H1 (cell line): ENCODE measurements around the gene XAGE3. TPM values are rescaled to one million over a fixed set of nuclear protein-coding genes. Genes with fewer than 3 reads are reported as not detected.

Source experiments
- CTCF ChIA-PET: fragments of 300-600 bp; sonication (Branson Sonifier 250); formaldehyde crosslinking; loops from one replicate; lab custom pipeline; 2021; ENCODE audit not compliant: partially characterized antibody; lab: Charles Lee
- POLR2A ChIA-PET: fragments of 300-600 bp; sonication (Branson Sonifier 250); formaldehyde crosslinking; loops from one replicate; lab custom pipeline; 2021; ENCODE audit warnings: inconsistent platforms; ENCODE audit not compliant: partially characterized antibody; lab: Charles Lee
- DNase-seq, 2 experiments: peaks; one replicate each; pipeline versions ENCODE4 v3.0.0 to v3.0.0-alpha.2; 2010 to 2022; ENCODE audit warnings: low spot score in 2 of 2, low read depth in 1 of 2, mixed read lengths in 1 of 2
- FAIRE-seq: peaks from 2 replicates; lab custom pipeline; 2011; peaks lifted over from hg19 to GRCh38; lab: Jason Lieb, UNC
- H2AFZ ChIP-seq: 2 replicates; pipeline ENCODE4 v1.8.1; 2012; ENCODE audit warnings: low read length, inconsistent platforms
- H2AK5ac ChIP-seq: 2 replicates; pipeline ENCODE4 v1.6.1; 2013; ENCODE audit warnings: low read depth, low read length
- H2BK120ac ChIP-seq: replicated peaks from 2 replicates; pipeline ENCODE3; 2013; ENCODE audit warnings: low read depth, low read length, inconsistent platforms
- H2BK12ac ChIP-seq: 2 replicates; pipeline ENCODE4 v1.6.1; 2013; ENCODE audit warnings: low read depth, low read length
- H2BK15ac ChIP-seq: 2 replicates; pipeline ENCODE4 v1.6.1; 2013; ENCODE audit warnings: low read length
- H2BK20ac ChIP-seq: 2 replicates; pipeline ENCODE4 v1.6.1; 2013; ENCODE audit warnings: low read length
- H2BK5ac ChIP-seq: 2 replicates; pipeline ENCODE4 v1.6.1; 2013; ENCODE audit warnings: low read depth, low read length
- H3K14ac ChIP-seq: 2 replicates; pipeline ENCODE4 v1.6.1; 2013; ENCODE audit warnings: inconsistent platforms; ENCODE audit not compliant: insufficient read length
- H3K18ac ChIP-seq: 2 replicates; pipeline ENCODE4 v1.6.1; 2013; ENCODE audit warnings: low read length; ENCODE audit errors: extremely low read depth
- H3K23ac ChIP-seq: 2 replicates; pipeline ENCODE4 v1.6.1; 2013; ENCODE audit warnings: inconsistent platforms; ENCODE audit not compliant: insufficient read length
- H3K23me2 ChIP-seq: 2 replicates; pipeline ENCODE4 v1.6.1; 2013; ENCODE audit warnings: low read depth, low read length
- H3K27ac ChIP-seq: 2 replicates; pipeline ENCODE4 v1.6.1; 2011; ENCODE audit warnings: low read depth, low read length, inconsistent platforms
- H3K27me3 ChIP-seq, 4 experiments: replicated peaks in 1 of 4; 1 replicate in 1 of 4; 2 replicates in 3 of 4; pipeline versions ENCODE4 v1.6.1 to v1.8.1; 2011 to 2013; ENCODE audit warnings: low read length in 3 of 4, mild to moderate bottlenecking in 3 of 4, inconsistent platforms in 2 of 4, mixed read lengths in 2 of 4, moderate library complexity in 1 of 4; ENCODE audit not compliant: control insufficient read depth in 3 of 4, insufficient read depth in 3 of 4; ENCODE audit errors: extremely low read depth in 1 of 4
- H3K36me3 ChIP-seq, 4 experiments: 2 replicates each; pipeline versions ENCODE4 v1.6.1 to v1.8.1; 2011 to 2013; ENCODE audit warnings: mild to moderate bottlenecking in 4 of 4, low read length in 3 of 4, moderate library complexity in 2 of 4, control low read depth in 1 of 4, inconsistent platforms in 1 of 4; ENCODE audit not compliant: insufficient read depth in 4 of 4, control insufficient read depth in 2 of 4
- H3K4ac ChIP-seq: replicated peaks from 2 replicates; pipeline ENCODE3; 2013; ENCODE audit warnings: low read length, low read depth, mixed read lengths, inconsistent platforms; ENCODE audit not compliant: insufficient read length
- H3K4me1 ChIP-seq, 4 experiments: replicated peaks in 1 of 4; 1 replicate in 1 of 4; 2 replicates in 3 of 4; pipeline versions ENCODE4 v1.6.1 to v1.8.1; 2011 to 2013; ENCODE audit warnings: low read length in 3 of 4, inconsistent platforms in 2 of 4, mixed read lengths in 1 of 4; ENCODE audit not compliant: insufficient read depth in 4 of 4, control insufficient read depth in 3 of 4
- H3K4me2 ChIP-seq, 2 experiments: 2 replicates each; pipeline versions ENCODE4 v1.6.1 to v1.8.1; 2011 to 2013; ENCODE audit warnings: low read depth in 2 of 2, low read length in 2 of 2, control low read depth in 1 of 2, inconsistent platforms in 1 of 2, mild to moderate bottlenecking in 1 of 2; ENCODE audit not compliant: insufficient read depth in 1 of 2
- H3K4me3 ChIP-seq, 4 experiments: fragments of 200-600, 300-600 bp in 1 of 4; sonication (generic), shearing (Covaris generic), sonication (Bioruptor Twin) in 1 of 4; 2 replicates each; pipeline versions ENCODE4 v1.5.1 to v1.8.1; 2011 to 2016; ENCODE audit warnings: low read length in 4 of 4, low read depth in 3 of 4, control low read depth in 2 of 4, inconsistent platforms in 2 of 4, mild to moderate bottlenecking in 2 of 4, mixed read lengths in 1 of 4, moderate library complexity in 1 of 4; ENCODE audit not compliant: insufficient read depth in 2 of 4; ENCODE audit errors: extremely low read depth in 1 of 4
- H3K56ac ChIP-seq: replicated peaks from 2 replicates; pipeline ENCODE3; 2013; ENCODE audit warnings: low read depth, mild to moderate bottlenecking, mixed read lengths, low read length, inconsistent platforms; ENCODE audit not compliant: insufficient read length
- H3K79me1 ChIP-seq: 2 replicates; pipeline ENCODE4 v1.6.1; 2013; ENCODE audit warnings: low read depth, low read length, control low read depth
- H3K79me2 ChIP-seq, 2 experiments: 2 replicates each; pipeline versions ENCODE4 v1.6.1 to v1.8.1; 2012 to 2013; ENCODE audit warnings: low read length in 2 of 2, mild to moderate bottlenecking in 2 of 2, inconsistent platforms in 1 of 2; ENCODE audit not compliant: insufficient read depth in 2 of 2, control insufficient read depth in 1 of 2
- H3K9ac ChIP-seq, 4 experiments: replicated peaks in 1 of 4; 1 replicate in 1 of 4; 2 replicates in 3 of 4; pipeline versions ENCODE4 v1.6.1 to v1.8.1; 2011 to 2013; ENCODE audit warnings: low read depth in 3 of 4, low read length in 3 of 4, control low read depth in 2 of 4, mild to moderate bottlenecking in 2 of 4, moderate library complexity in 2 of 4, inconsistent platforms in 1 of 4; ENCODE audit errors: extremely low read depth in 1 of 4
- H3K9me3 ChIP-seq, 2 experiments: 2 replicates each; pipeline versions ENCODE4 v1.6.1 to v1.8.1; 2012 to 2013; ENCODE audit warnings: mild to moderate bottlenecking in 2 of 2, moderate library complexity in 2 of 2, control low read depth in 1 of 2, inconsistent platforms in 1 of 2, low read depth in 1 of 2, low read length in 1 of 2, mixed read lengths in 1 of 2; ENCODE audit not compliant: insufficient read depth in 2 of 2
- H4K20me1 ChIP-seq, 2 experiments: replicated peaks in 1 of 2; 2 replicates each; pipeline versions ENCODE3 to v1.8.1; 2011 to 2013; ENCODE audit warnings: inconsistent platforms in 2 of 2, low read length in 2 of 2, mild to moderate bottlenecking in 1 of 2; ENCODE audit not compliant: insufficient read depth in 2 of 2, control insufficient read depth in 1 of 2
- H4K5ac ChIP-seq: 2 replicates; pipeline ENCODE4 v1.6.1; 2013; ENCODE audit warnings: low read length, low read depth, mixed read lengths, inconsistent platforms; ENCODE audit not compliant: insufficient read length
- H4K8ac ChIP-seq: 2 replicates; pipeline ENCODE4 v1.8.0; 2013; ENCODE audit warnings: mild to moderate bottlenecking, moderate library complexity, low read length, inconsistent platforms; ENCODE audit not compliant: insufficient read depth; ENCODE audit errors: extremely low read depth
- H4K91ac ChIP-seq: replicated peaks from 2 replicates; pipeline ENCODE3; 2013; ENCODE audit warnings: low read length, mixed read lengths, inconsistent platforms; ENCODE audit not compliant: insufficient read length
- BCL11A ChIP-seq, 2 experiments: IDR thresholded peaks; one replicate each; pipeline ENCODE4 v1.6.1; 2011; ENCODE audit warnings: low read depth in 2 of 2, low read length in 2 of 2, mild to moderate bottlenecking in 2 of 2
- EP300 ChIP-seq, 2 experiments: IDR thresholded peaks; 1 replicate in 1 of 2; 2 replicates in 1 of 2; pipeline ENCODE4 v1.6.1; 2011 to 2012; ENCODE audit warnings: low read depth in 2 of 2, low read length in 2 of 2, mild to moderate bottlenecking in 2 of 2, borderline replicate concordance in 1 of 2, inconsistent platforms in 1 of 2, moderate library complexity in 1 of 2
- GTF2F1 ChIP-seq: IDR thresholded peaks from 2 replicates; pipeline ENCODE4 v1.6.1; 2012; ENCODE audit warnings: low read depth, low read length, improper control_type of control experiment, borderline replicate concordance
- HDAC2 ChIP-seq, 2 experiments: fragments of 300-600 bp in 1 of 2; sonication (generic) in 1 of 2; IDR thresholded peaks; 2 replicates each; pipeline ENCODE4 v1.6.1; 2011 to 2012; ENCODE audit warnings: low read depth in 2 of 2, low read length in 2 of 2, mild to moderate bottlenecking in 2 of 2, moderate library complexity in 2 of 2, borderline replicate concordance in 1 of 2, inconsistent platforms in 1 of 2
- JUN ChIP-seq: IDR thresholded peaks from 2 replicates; pipeline ENCODE4 v1.6.1; 2011; ENCODE audit warnings: low read depth, mild to moderate bottlenecking, improper control_type of control experiment, low read length
- MAFK ChIP-seq: IDR thresholded peaks from 2 replicates; pipeline ENCODE4 v1.6.1; 2012; ENCODE audit warnings: low read depth, mild to moderate bottlenecking, improper control_type of control experiment, low read length
- POLR2A ChIP-seq, 2 experiments: IDR thresholded peaks; 1 replicate in 1 of 2; 2 replicates in 1 of 2; pipeline ENCODE4 v1.6.1; 2011; ENCODE audit warnings: low read depth in 2 of 2, low read length in 2 of 2, mild to moderate bottlenecking in 2 of 2; ENCODE audit errors: control extremely low read depth in 1 of 2
- RBBP5 ChIP-seq: IDR thresholded peaks from 2 replicates; pipeline ENCODE4 v1.7.1; 2012; ENCODE audit warnings: low read depth, mild to moderate bottlenecking, inconsistent platforms, low read length, moderate library complexity, borderline replicate concordance
- RNF2 ChIP-seq: fragments of 200-900, 300-1000 bp; sonication (generic); IDR thresholded peaks from 2 replicates; pipeline ENCODE4 v1.7.1; 2016; ENCODE audit warnings: borderline replicate concordance, low read depth, mild to moderate bottlenecking, antibody characterized with exemption, low read length; ENCODE audit not compliant: poor library complexity, severe bottlenecking; ENCODE audit errors: missing control alignments
- RXRA ChIP-seq: IDR thresholded peaks from 2 replicates; pipeline ENCODE4 v1.6.1; 2011; ENCODE audit warnings: low read depth, mild to moderate bottlenecking, low read length, moderate library complexity; ENCODE audit not compliant: insufficient read depth
- WGBS, 2 experiments: shearing (Covaris generic) in 1 of 2; methylation state at CpG; one replicate each; pipeline versions ENCODE4 v1.1.6 to v1.1.7; 2013 to 2015; ENCODE audit warnings: low lambda C conversion rate in 2 of 2, mixed read lengths in 2 of 2, inconsistent platforms in 1 of 2, low coverage in 1 of 2, missing lambda C conversion rate in 1 of 2; ENCODE audit not compliant: insufficient replicate concordance in 2 of 2, insufficient coverage in 1 of 2, insufficient read length in 1 of 2; ENCODE audit errors: extremely low coverage in 1 of 2, missing lambda C conversion rate in 1 of 2; 5-methylcytosine and 5-hydroxymethylcytosine counted together
- polyA plus RNA-seq, 7 experiments: library from polyadenylated mRNA; depleted of rRNA in 3 of 7; stranded (reverse) in 5 of 7; unstranded in 2 of 7; fragments of >200 nt in 5 of 7; fragments of 200-250 nt in 2 of 7; gene quantifications; 1 replicate in 5 of 7; 2 replicates in 1 of 7; 4 replicates in 1 of 7; pipeline versions ENCODE4 v1.2.1 to v1.2.3, GENCODE V29; 2011 to 2013; ENCODE audit warnings: missing spikeins in 2 of 7, mixed read lengths in 2 of 7
- total RNA-seq: library from RNA; stranded (reverse); fragmentation: NEBNext Ultra II Directional; extraction: Animal tissue kit (Norgen Biotek cat#: 25700); gene quantifications from 2 replicates; pipeline ENCODE4 v1.2.1, GENCODE V29; 2021
- TF ChIP-seq, protein P1 (sequence below), 3 experiments: IDR thresholded peaks; 1 replicate in 2 of 3; 2 replicates in 1 of 3; pipeline versions ENCODE4 v1.5.1 to v1.6.1; 2011; ENCODE audit warnings: low read length in 3 of 3, mild to moderate bottlenecking in 3 of 3, inconsistent platforms in 2 of 3, low read depth in 1 of 3, moderate library complexity in 1 of 3; ENCODE audit not compliant: insufficient read depth in 1 of 3; ENCODE audit errors: control extremely low read depth in 1 of 3

XAGE3 gene
- total and polyA plus RNA-seq, 2 of the 8 experiments (the other 6 are each of a cell fraction or from before 2014, with no cell fraction given), result not detected

DNA sequence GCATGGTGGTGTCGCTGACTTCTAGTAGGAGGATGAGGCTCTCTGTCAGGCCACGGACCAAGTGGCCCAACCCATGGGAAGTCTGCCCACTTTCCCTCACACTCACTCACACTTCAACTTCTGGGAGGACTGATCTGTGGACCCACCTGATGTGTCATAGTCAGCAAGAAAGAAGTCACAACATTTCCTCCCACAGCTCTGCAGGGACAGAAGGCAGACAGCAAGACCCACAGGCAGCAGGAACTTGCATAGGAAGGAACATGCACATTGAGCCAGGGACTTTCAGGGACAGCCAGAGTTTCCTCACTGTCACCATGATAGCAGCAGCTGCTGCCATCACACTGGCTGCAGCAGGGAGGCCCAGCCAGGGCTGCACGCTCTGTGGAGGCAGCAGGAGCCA, 37.3 kb downstream of the XAGE3 start:
- no peak overlapping the region for H4K91ac ChIP-seq
- 46% methylated on average over 2 of the region's 3 CpGs; no CpG with 5 or more reads in 1 of the 2 experiments for WGBS, 2 experiments
- no peak for FAIRE-seq
- TF ChIP-seq POLR2A (IDR thresholded peaks at IDR 0.05; ENCODE audit: control extremely low read depth in 1 of 2, low read depth in 2 of 2, low read length in 2 of 2), result no peak
- TF ChIP-seq RNF2, result no peak
- no peak for TF ChIP-seq JUN
- no peak for TF ChIP-seq RBBP5
- no peak for TF ChIP-seq MAFK
- TF ChIP-seq, protein P1, sequence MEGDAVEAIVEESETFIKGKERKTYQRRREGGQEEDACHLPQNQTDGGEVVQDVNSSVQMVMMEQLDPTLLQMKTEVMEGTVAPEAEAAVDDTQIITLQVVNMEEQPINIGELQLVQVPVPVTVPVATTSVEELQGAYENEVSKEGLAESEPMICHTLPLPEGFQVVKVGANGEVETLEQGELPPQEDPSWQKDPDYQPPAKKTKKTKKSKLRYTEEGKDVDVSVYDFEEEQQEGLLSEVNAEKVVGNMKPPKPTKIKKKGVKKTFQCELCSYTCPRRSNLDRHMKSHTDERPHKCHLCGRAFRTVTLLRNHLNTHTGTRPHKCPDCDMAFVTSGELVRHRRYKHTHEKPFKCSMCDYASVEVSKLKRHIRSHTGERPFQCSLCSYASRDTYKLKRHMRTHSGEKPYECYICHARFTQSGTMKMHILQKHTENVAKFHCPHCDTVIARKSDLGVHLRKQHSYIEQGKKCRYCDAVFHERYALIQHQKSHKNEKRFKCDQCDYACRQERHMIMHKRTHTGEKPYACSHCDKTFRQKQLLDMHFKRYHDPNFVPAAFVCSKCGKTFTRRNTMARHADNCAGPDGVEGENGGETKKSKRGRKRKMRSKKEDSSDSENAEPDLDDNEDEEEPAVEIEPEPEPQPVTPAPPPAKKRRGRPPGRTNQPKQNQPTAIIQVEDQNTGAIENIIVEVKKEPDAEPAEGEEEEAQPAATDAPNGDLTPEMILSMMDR (IDR thresholded peaks at IDR 0.05; ENCODE audit: control extremely low read depth in 1 of 3, insufficient read depth in 1 of 3, low read depth in 1 of 3, low read length in 3 of 3), result no peak
- no peak for TF ChIP-seq EP300 (IDR thresholded peaks at IDR 0.05; ENCODE audit: borderline replicate concordance in 1 of 2, low read depth in 2 of 2, low read length in 2 of 2)
- no peak for TF ChIP-seq HDAC2 (IDR thresholded peaks at IDR 0.05; ENCODE audit: borderline replicate concordance in 1 of 2, low read depth in 2 of 2, low read length in 2 of 2)
- no peak for TF ChIP-seq RXRA
- TF ChIP-seq GTF2F1, result no peak
- TF ChIP-seq BCL11A (IDR thresholded peaks at IDR 0.05; ENCODE audit: low read depth in 2 of 2, low read length in 2 of 2), result no peak

More for the DNA sequence above, 37.3 kb downstream of the XAGE3 start:
- no peak overlapping the region for H2BK5ac ChIP-seq
- H3K14ac ChIP-seq, result no peak overlapping the region
- no peaks in the 10 kb centered on the region for H3K36me3 ChIP-seq
- H3K9me3 ChIP-seq, result peaks cover 6 to 37% of the 10 kb centered on the region in 2 experiments; a peak in 3 of 4 replicates
- no peak overlapping the region for H2BK12ac ChIP-seq
- no peak overlapping the region for H4K5ac ChIP-seq
- no peaks in the 10 kb centered on the region for H3K4me1 ChIP-seq
- H3K27ac ChIP-seq, result no peak overlapping the region
- no peak overlapping the region for H3K4me2 ChIP-seq
- no peak for DNase-seq
- H3K79me2 ChIP-seq, result no peaks in the 10 kb centered on the region
- no peak overlapping the region for H3K56ac ChIP-seq
- H3K9ac ChIP-seq, result no peak overlapping the region
- H3K79me1 ChIP-seq, result no peaks in the 10 kb centered on the region
- H2BK120ac ChIP-seq, result no peak overlapping the region
- H3K4me3 ChIP-seq, result no peak overlapping the region
- H2BK15ac ChIP-seq, result no peak overlapping the region
- no peaks in the 10 kb centered on the region for H4K20me1 ChIP-seq
- no peak overlapping the region for H2BK20ac ChIP-seq
- H3K18ac ChIP-seq, result no peak overlapping the region
- H3K27me3 ChIP-seq, result no peaks in the 10 kb centered on the region
- no peaks in the 10 kb centered on the region for H3K23me2 ChIP-seq
- ChIA-PET CTCF (no interaction called here), POLR2A (no interaction called here)
- H3K4ac ChIP-seq, result no peak overlapping the region
- H2AFZ ChIP-seq, result no peak overlapping the region
- no peak overlapping the region for H4K8ac ChIP-seq
- no peak overlapping the region for H3K23ac ChIP-seq
- no peak overlapping the region for H2AK5ac ChIP-seq
